Stimulated activated CD8-positive, alpha-beta memory T cell treated with anti-CD3 and anti-CD28 coated beads, Interleukin-2, amount 100 ng/mL, for 1 hour (primary cell): ENCODE results near the gene SEMA4C.
A peak's percentile ranks its signal among the peaks of the same experiment; 100 is the strongest.

Source experiments
- DNase-seq, 2 donors: peaks; one replicate each; pipeline ENCODE4 v3.0.0-alpha.2; 2020; ENCODE audit warnings: low read depth in 2 of 2

The SEMA4C gene

GRCh38 chr2:96843538-96844268, 26.2 kb downstream of the SEMA4C start, which contains the start of gene ANKRD23:
TSS of gene ANKRD23 (minus strand) at chr2:96844021. CDS start at chr2:96843992, 29 bp downstream.
- no peak for DNase-seq

- no peak for DNase-seq
Measured at GRCh38 chr2:96842600-96842999, 27.3 kb downstream of the SEMA4C start.

GRCh38 chr2:96841701-96842495, 28.0 kb downstream of the SEMA4C start:
- DNase-seq: no peak

- DNase-seq: no peak
Measured at GRCh38 chr2:96839875-96840850, 29.7 kb downstream of the SEMA4C start.

- peak; percentile 53 to 69 for DNase-seq
Measured at GRCh38 chr2:96839293-96839874, 30.5 kb downstream of the SEMA4C start.

GRCh38 chr2:96838345-96839292, 31.3 kb downstream of the SEMA4C start:
- DNase-seq: no peak

GRCh38 chr2:96837575-96837974, 32.3 kb downstream of the SEMA4C start:
- DNase-seq: no peak

- no peak for DNase-seq
Measured at GRCh38 chr2:96835830-96836229, 34.0 kb downstream of the SEMA4C start.

- DNase-seq: no peak
Measured at GRCh38 chr2:96832754-96833507, 36.9 kb downstream of the SEMA4C start.

- no peak for DNase-seq
Measured at GRCh38 chr2:96832408-96832753, 37.5 kb downstream of the SEMA4C start.

GRCh38 chr2:96831679-96832078, 38.2 kb downstream of the SEMA4C start:
- DNase-seq: no peak

- no peak for DNase-seq
Measured at GRCh38 chr2:96830044-96830562, 39.8 kb downstream of the SEMA4C start.

GRCh38 chr2:96828874-96829273, 41.0 kb downstream of the SEMA4C start:
- DNase-seq: no peak

GRCh38 chr2:96828436-96828835, 41.4 kb downstream of the SEMA4C start:
- no peak for DNase-seq

GRCh38 chr2:96826546-96827278, 43.2 kb downstream of the SEMA4C start:
- DNase-seq: no peak

GRCh38 chr2:96825057-96825456, 44.8 kb downstream of the SEMA4C start:
- DNase-seq: no peak

- DNase-seq: no peak
Measured at GRCh38 chr2:96824079-96824870, 45.6 kb downstream of the SEMA4C start.

- no peak for DNase-seq
Measured at GRCh38 chr2:96823198-96823597, 46.7 kb downstream of the SEMA4C start.
